Keratinocyte (primary cell): ENCODE results near the gene DLEC1. TPM values are rescaled to one million over a fixed set of nuclear protein-coding genes. Genes with fewer than 3 reads are reported as not detected.

Experiments
- DNase-seq: peaks from one replicate; pipeline ENCODE4 v3.0.0-alpha.2; 2011; ENCODE audit warnings: low read depth, missing footprints, low spot score
- FAIRE-seq: peaks from 2 replicates; lab custom pipeline; 2011; peaks lifted over from hg19 to GRCh38; lab: Jason Lieb, UNC
- H2AFZ ChIP-seq: 2 replicates; pipeline ENCODE4 v1.6.0; 2012; ENCODE audit warnings: low read length, control low read depth, inconsistent platforms; ENCODE audit not compliant: control insufficient read depth
- H3K27ac ChIP-seq: 2 replicates; pipeline ENCODE4 v1.5.1; 2011; ENCODE audit warnings: low read length; ENCODE audit not compliant: control insufficient read depth, insufficient read depth
- H3K27me3 ChIP-seq: 3 replicates; pipeline ENCODE4 v1.6.0; 2011; ENCODE audit warnings: low read length; ENCODE audit not compliant: control insufficient read depth, insufficient read depth; ENCODE audit errors: extremely low read depth
- H3K36me3 ChIP-seq, 2 experiments: 2 replicates in 1 of 2; 3 replicates in 1 of 2; pipeline ENCODE4 v1.5.1; 2011; ENCODE audit warnings: low read length in 2 of 2, mild to moderate bottlenecking in 1 of 2; ENCODE audit not compliant: control insufficient read depth in 2 of 2, insufficient read depth in 2 of 2; ENCODE audit errors: extremely low read depth in 1 of 2
- H3K4me1 ChIP-seq: 3 replicates; pipeline ENCODE4 v1.5.1; 2011; ENCODE audit warnings: low read length; ENCODE audit not compliant: control insufficient read depth, insufficient read depth; ENCODE audit errors: extremely low read depth
- H3K4me2 ChIP-seq: 3 replicates; pipeline ENCODE4 v1.6.0; 2011; ENCODE audit warnings: low read depth, low read length; ENCODE audit not compliant: control insufficient read depth, insufficient read depth; ENCODE audit errors: extremely low read depth
- H3K4me3 ChIP-seq, 3 experiments: fragments of 200-600 bp in 1 of 3; sonication (generic) in 1 of 3; 2 replicates in 2 of 3; 3 replicates in 1 of 3; pipeline ENCODE4 v1.5.1; 2011 to 2016; ENCODE audit warnings: low read length in 3 of 3, mild to moderate bottlenecking in 3 of 3, control low read depth in 2 of 3, inconsistent platforms in 1 of 3, low read depth in 1 of 3, mixed read lengths in 1 of 3, mixed run types in 1 of 3, moderate library complexity in 1 of 3; ENCODE audit not compliant: control insufficient read depth in 2 of 3, insufficient read depth in 2 of 3; ENCODE audit errors: extremely low read depth in 1 of 3
- H3K79me2 ChIP-seq: 2 replicates; pipeline ENCODE4 v1.6.0; 2012; ENCODE audit warnings: low read length; ENCODE audit not compliant: control insufficient read depth, insufficient read depth
- H3K9ac ChIP-seq: 3 replicates; pipeline ENCODE4 v1.6.0; 2011; ENCODE audit warnings: low read length; ENCODE audit not compliant: control insufficient read depth, insufficient read depth; ENCODE audit errors: extremely low read depth
- H3K9me1 ChIP-seq: 3 replicates; pipeline ENCODE4 v1.6.0; 2011; ENCODE audit warnings: low read length; ENCODE audit not compliant: control insufficient read depth, insufficient read depth; ENCODE audit errors: extremely low read depth
- H3K9me3 ChIP-seq: 2 replicates; pipeline ENCODE4 v1.5.1; 2012; ENCODE audit warnings: low read depth, low read length; ENCODE audit not compliant: control insufficient read depth
- H4K20me1 ChIP-seq: 3 replicates; pipeline ENCODE4 v1.6.0; 2011; ENCODE audit warnings: low read length; ENCODE audit not compliant: control insufficient read depth, insufficient read depth; ENCODE audit errors: extremely low read depth
- EZH2 ChIP-seq: IDR thresholded peaks from one replicate; pipeline ENCODE4 v1.6.1; 2012; ENCODE audit warnings: inconsistent platforms, mild to moderate bottlenecking, low read length, moderate library complexity
- dilution Hi-C: fragments of 300-500 bp; cut with MboI; formaldehyde crosslinking; loops from one replicate; pipeline ENCODE4 v1.7.0; 2020; ENCODE audit warnings: low sequenced_read_pairs; ENCODE audit not compliant: extremely low pct_ligation_motif_present
- polyA plus RNA-seq, 5 experiments: library from polyadenylated mRNA; depleted of rRNA in 3 of 5; stranded (reverse) in 3 of 5; stranded (forward) in 1 of 5; unstranded in 1 of 5; fragments of >200 nt; gene quantifications; 1 replicate in 1 of 5; 2 replicates in 3 of 5; 3 replicates in 1 of 5; pipeline versions ENCODE4 v1.2.1 to v1.2.3, GENCODE V29; 2011 to 2012; ENCODE audit warnings: missing spikeins in 2 of 5, low read depth in 1 of 5, low replicate concordance in 1 of 5
- TF ChIP-seq, protein P1 (sequence below), 3 experiments: IDR thresholded peaks in 1 of 3; conservative IDR thresholded peaks in 1 of 3; optimal IDR thresholded peaks in 1 of 3; 2 replicates in 2 of 3; 3 replicates in 1 of 3; pipeline versions ENCODE3 to v1.5.1; 2011; ENCODE audit warnings: low read length in 3 of 3, mild to moderate bottlenecking in 3 of 3, moderate library complexity in 2 of 3, control low read depth in 1 of 3, inconsistent platforms in 1 of 3; ENCODE audit not compliant: insufficient read depth in 2 of 3; ENCODE audit errors: extremely low read depth in 1 of 3

DLEC1 gene
- polyA plus RNA-seq, 1 donor (not counting 4 experiments of a cell fraction or from before 2014, with no cell fraction given): not detected

DNA sequence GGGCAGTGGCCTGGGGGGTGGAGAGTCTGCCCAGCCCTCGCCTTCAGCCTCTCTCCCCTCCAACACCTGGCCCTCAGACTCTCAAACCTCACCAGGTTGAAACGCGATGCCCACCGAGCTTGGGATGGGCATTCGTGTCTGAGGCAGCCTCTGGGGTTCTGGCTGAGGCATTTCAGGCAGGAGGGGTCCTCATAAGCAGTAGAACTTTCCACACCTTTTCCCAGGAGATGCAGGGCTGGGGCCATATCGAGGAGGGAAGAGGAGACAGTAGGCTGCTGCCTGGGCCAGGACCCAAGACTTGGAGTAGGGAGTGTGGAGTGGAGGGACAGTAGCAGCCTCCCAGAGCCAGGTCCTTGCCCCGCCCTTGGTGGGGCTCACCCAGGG lies 73.4 kb downstream of the DLEC1 start:
- Histone ChIP-seq H3K27me3 (peaks cover 2% of the 10 kb centered on the region), H3K79me2 (no peaks in the 10 kb centered on the region), H3K36me3 (no peaks in the 10 kb centered on the region), H3K27ac (no peak overlapping the region), H3K4me2 (no peak overlapping the region), H3K9me3 (no peaks in the 10 kb centered on the region), H3K4me3 (no peak overlapping the region), H3K4me1 (no peaks in the 10 kb centered on the region), H3K9me1 (no peaks in the 10 kb centered on the region), H4K20me1 (no peaks in the 10 kb centered on the region), H2AFZ (no peak overlapping the region), H3K9ac (no peak overlapping the region)
- DNase-seq (no peak), FAIRE-seq (no peak)
- dilution Hi-C loops: no loop called here
- TF ChIP-seq EZH2: no peak
- TF ChIP-seq, protein P1, sequence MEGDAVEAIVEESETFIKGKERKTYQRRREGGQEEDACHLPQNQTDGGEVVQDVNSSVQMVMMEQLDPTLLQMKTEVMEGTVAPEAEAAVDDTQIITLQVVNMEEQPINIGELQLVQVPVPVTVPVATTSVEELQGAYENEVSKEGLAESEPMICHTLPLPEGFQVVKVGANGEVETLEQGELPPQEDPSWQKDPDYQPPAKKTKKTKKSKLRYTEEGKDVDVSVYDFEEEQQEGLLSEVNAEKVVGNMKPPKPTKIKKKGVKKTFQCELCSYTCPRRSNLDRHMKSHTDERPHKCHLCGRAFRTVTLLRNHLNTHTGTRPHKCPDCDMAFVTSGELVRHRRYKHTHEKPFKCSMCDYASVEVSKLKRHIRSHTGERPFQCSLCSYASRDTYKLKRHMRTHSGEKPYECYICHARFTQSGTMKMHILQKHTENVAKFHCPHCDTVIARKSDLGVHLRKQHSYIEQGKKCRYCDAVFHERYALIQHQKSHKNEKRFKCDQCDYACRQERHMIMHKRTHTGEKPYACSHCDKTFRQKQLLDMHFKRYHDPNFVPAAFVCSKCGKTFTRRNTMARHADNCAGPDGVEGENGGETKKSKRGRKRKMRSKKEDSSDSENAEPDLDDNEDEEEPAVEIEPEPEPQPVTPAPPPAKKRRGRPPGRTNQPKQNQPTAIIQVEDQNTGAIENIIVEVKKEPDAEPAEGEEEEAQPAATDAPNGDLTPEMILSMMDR (optimal IDR thresholded peaks at IDR 0.05 in 1 of 3, IDR thresholded peaks at IDR 0.05 in 1 of 3, conservative IDR thresholded peaks at IDR 0.05 in 1 of 3; ENCODE audit: extremely low read depth in 1 of 3, insufficient read depth in 2 of 3, low read length in 3 of 3): no peak

DNA sequence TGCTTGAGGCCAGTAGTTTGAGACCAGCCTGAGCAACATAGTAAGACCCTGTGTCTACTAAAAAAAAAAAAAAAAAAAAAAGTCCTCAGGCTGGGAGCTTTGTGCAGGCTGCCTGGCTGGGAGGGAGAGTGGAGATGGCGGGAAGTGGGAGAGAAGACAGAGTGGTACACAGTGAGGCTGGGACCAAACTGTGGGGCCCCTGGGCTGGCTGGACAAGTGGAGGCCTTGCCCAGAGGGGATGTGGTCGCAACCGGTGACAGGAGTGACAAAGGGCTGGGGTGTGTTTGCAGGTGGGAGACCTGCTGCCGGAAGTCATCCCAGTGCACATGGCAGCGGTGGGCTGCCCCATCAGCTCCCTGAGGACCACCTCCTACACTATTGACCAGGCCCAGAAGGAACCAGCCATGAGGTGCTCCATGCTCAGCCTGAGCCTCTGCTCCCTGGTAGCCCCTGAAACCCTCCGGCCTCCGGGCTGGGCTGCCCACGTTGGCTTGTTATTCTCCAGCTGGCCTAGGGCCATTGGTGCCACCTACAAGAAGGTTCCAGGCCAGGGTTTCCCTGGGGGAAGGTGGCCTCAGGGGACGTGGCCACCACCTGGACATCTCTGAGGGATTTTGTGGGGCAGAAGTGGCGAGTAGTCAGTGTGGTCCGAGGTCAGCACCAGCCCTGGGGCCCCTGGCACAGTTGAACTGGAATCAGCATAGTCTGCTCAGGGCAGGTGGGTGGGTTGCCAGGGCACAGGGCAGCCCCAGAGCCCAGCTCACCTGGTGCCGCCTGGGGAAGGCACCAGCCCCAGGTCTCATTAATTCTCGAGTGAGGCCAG lies 75.3 kb downstream of the DLEC1 start:
- Histone ChIP-seq H3K27me3 (no peaks in the 10 kb centered on the region), H3K79me2 (no peaks in the 10 kb centered on the region), H3K36me3 (no peaks in the 10 kb centered on the region), H3K9me1 (no peaks in the 10 kb centered on the region), H3K9ac (no peak overlapping the region), H3K4me2 (no peak overlapping the region), H3K27ac (no peak overlapping the region), H3K9me3 (no peaks in the 10 kb centered on the region), H3K4me3 (no peak overlapping the region), H3K4me1 (no peaks in the 10 kb centered on the region), H2AFZ (no peak overlapping the region), H4K20me1 (no peaks in the 10 kb centered on the region)
- dilution Hi-C loops: no loop called here
- TF ChIP-seq, protein P1 (optimal IDR thresholded peaks at IDR 0.05 in 1 of 3, IDR thresholded peaks at IDR 0.05 in 1 of 3, conservative IDR thresholded peaks at IDR 0.05 in 1 of 3; ENCODE audit: extremely low read depth in 1 of 3, insufficient read depth in 2 of 3, low read length in 3 of 3): no peak
- no peak for TF ChIP-seq EZH2
- no peak for FAIRE-seq
- DNase-seq: no peak
